Measurements from ENCODE around the gene COX17.

The COX17 gene

DNA sequence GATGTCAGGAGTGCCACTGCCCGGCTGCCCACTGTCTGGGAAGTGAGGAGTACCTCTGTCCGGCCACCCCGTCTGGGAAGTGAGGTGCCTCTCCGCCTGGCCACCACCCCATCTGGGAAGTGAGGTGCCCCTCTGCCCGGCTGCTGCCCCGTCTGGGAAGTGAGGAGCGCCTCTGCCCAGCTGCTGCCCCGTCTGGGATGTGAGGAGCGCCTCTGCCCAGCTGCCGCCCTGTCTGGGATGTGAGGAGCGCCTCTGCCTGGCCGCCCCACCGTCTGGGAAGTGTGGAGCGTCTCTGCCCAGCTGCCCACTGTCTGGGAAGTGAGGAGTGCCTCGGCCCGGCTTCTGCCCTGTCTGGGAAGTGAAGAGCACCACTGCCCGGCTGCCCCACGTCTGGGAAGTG lies 3.3 kb downstream of the COX17 start:
- DNase-seq: no peak

DNA sequence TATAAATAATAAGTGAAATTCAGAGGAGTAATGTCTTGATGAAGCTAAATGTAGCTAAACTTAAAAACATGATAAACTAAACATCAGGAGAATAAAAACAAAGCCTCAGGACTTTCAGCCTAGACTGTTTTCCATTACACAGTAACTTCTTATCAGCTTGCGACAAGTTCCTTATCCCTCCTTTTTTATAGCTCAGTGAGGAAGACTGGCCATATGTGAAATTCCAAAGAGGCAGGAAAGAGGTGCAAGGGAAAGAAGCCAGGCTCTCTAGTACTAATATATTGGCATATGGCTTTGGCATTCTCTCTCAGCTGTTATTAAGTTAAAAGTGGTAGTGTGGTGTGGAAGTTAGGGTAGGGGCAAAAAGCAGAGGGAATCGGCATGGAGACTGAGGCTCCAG lies 4.4 kb downstream of the COX17 start:
- no peak for DNase-seq

DNA sequence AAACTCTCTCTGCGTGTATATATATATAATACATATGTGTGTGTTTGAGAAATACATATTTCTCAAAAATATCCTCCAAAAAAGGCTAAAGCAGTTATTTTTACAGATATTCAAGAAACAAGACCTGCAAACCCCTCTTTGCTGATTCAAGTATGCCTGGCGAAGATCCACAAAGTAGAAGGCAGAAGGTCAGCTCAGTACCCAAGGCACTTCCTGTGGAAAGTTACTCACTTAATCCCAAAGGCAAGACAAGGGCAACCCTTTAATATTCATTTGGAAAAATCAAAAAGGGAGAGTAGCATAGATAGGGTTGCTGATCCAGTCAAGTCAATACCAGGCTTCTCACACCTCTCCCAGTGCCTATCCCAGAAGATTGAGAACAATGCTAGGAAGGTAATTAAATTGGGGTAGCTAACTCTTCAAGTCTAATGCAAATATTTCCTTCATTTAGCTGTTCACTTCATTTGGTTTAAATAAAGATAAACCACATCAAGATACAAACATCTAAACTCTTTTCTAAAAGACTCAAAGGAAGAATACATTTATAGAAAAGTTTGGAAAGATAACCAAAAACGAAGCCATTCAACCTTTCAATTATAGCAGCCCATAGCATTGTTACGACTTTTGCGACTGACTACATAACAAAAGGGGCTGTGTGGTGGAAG lies 7.2 kb downstream of the COX17 start:
- no peak for DNase-seq

DNA sequence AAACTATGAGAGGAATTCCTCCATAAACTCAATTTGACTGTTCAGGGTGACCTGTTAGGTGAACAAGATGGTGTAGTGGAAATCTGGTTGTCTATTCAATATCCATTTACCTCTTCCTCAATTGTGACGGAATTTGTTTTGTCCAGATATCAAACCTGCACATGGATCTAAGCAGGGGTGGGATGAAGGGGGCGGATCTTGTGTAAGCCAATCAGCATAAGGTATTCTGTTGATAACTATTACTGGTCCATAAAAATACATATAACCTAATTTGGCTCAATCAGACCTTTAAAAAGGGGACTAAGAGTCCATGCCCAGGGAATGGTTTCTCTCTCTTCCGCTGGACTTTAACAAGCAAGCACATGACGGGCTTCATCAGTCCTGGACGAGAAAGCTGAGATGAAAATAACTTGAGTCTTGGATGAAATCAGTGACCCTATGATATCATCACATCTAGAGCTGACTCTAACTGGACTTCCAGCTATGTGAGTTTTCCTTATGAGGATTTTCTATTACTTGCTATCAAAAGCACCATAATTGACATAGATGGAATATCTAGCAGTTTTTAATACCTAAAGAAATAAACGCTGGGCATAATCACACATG lies 11.1 kb downstream of the COX17 start:
- no peak for DNase-seq

DNA sequence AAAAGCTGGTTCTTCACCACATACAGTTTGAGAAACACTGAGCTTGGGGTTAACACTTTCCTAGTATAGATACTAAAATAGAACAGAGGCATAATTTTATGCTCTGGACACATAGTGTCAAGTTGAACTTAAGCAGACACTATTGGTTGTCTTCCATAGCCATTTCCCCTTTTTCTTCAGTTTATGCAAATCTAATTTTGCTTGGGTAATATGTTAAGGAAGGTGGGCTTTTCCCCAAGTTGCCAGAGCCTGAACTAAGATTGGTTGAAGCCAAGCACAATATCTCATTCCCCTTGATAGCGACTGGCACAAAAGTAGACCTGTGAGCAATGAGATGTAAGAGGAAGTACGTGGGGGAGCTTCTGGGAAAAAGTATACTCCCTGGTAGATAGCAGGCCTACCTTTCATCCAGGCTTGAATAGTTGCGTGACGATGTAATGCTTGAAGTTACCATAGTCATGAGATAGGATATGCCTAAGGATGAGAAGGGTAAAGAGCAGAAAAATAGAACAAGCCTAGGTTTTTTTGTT lies 12.3 kb downstream of the COX17 start:
- no peak for DNase-seq

DNA sequence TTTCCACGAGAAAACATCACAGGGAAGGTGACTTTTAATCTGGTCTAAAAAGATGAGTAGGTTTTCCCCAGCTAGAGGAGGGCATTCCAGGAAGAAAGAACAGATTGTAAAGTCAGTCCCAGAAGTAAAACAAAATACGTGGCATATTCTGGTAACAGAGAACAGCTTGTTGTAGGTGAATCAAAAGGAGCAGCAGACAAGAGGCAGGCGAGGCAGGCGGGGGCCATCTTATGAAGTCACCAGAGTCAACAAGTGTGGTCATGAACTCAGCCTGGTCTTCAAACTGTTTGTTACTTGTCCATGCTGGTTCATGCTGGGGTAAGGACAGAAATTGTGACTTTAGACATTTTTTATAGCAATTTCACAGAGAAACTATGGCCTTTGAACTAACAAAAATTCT lies 12.8 kb downstream of the COX17 start:
- DNase-seq: no peak

DNA sequence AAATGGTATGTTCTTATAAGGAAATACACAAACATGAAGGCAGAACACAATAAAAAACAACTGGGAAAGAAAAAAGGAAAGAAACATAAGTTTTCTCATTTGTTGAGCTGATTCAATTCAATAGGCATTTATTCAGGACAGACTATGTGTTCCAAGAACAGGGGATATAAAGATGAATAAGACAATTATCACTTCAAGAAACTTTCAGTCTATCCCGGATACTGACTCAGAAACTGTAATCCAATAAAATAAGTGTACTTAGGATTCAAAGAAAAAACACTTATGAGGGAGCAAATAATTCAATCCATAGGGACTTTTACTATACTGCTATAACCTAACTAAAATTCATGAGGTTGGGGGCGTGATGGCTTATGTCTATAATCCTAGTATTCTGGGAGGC lies 13.3 kb downstream of the COX17 start:
- no peak for DNase-seq

DNA sequence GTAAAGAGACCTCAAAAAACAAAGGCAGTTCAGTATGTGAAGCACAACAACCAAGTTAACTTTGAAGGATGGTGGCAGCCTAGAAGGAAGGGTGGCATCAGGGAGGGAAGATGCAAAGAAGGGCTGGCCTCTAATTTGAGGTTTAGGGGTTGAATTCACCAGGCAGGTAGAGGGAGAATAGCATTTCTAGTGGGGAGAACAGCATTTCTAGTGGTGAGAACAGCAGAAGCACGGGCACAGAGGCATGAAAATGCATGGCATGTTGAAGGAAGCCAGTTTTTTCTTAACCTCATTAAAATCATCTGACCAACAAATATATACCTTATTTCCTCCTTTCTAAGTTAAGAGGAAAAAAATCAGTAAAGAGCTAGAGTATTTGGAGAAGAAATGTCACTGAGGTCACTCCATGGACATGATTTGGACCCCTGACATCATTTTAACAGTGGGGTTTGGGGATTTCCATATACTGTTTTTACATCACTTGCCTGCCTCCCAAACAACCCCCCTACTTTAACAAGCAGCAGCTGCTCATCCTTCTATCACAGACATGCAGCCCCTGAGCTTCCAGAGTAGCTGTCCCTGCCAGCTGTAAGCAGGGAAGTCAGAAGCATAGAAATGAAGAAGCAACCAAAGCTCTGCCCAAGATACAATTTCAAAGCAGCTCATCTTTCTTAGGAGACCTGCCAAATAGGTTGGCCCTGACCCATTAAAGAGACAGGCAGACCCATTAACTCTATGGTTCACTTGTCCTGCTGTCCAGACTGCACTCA lies 14.4 kb downstream of the COX17 start:
- no peak for DNase-seq

DNA sequence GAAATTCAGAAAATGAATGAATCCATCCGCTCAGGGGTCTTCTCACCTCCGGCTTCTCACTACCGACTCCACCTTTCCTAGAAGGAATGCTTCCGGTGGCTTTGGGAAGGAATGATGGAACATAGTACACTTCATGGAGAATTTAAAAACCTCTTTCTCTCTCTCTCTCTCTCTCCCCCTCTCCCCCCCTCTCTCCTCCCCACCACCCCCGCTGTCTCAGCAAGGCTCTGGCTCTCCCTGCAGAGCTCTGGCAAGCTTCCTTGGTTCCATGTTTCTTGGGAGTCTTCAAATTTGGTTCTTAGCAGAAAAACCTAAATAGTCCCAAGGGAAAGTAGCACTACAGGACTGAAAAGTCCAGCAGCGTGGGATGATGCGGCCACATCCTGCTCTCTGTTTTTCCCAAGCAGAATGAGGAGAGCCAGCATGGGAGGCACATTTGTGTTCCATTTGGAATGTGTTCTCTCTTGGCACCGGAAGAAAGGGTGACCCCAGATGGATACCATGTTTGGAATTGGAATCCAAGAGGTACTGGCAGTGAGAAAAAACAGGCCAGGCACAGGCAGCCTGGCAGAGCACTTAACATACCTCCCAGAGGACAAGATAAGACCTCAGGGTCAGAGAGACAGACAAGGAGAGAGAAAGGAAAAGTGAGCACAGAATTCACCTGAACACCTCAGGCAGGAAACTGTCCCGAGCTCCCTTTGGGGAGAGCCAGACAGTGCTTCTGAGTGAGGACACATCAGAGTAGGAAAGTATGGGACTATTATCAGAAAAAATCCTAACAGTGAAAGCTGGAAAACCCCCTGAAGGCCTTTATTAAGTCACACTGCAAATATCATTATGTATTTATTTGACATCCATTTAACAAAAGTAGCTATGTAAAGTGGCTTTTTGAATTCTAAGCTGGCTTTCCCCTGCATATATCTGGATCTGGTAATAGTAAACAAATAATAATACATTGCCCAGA lies 16.4 kb downstream of the COX17 start, which contains the start of gene POPDC2:
Gene POPDC2, minus strand, starts transcription at position 116 of the 967 bp plus-strand sequence. CDS start 166 bp downstream, outside the sequence.
- DNase-seq: no peak

DNA sequence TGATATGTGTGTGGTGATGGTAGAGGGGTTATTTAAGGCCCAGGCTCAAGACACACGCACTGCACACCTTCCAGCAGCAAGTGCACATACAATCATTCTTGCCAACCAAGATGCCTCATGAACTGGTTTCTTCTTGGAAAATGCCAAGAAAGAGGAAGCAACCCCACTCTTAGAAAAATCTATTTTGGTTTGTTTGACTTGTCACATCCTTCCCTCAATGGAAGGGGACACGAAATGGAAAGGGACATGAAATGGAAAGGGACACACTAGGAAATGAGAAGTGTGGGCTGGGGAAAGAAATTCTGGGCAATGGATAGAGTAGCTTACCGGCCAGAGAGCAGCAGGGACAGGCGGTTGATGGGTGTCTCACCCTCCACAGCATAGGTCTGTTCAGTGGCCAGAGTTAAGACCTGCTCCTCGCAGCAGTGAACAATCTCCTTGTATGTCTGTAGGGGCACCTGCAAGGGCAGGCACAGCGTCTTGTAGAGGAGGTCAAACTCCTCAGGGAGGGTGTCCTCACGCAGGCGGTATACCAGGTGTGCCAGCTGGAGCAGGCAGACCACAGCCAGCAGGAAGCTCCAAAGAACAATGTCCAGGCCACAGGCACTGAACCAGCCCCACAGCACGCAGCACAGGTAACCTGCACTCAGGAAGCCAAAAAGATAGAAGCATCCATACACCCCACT lies 17.5 kb downstream of the COX17 start:
- no peak for DNase-seq

DNA sequence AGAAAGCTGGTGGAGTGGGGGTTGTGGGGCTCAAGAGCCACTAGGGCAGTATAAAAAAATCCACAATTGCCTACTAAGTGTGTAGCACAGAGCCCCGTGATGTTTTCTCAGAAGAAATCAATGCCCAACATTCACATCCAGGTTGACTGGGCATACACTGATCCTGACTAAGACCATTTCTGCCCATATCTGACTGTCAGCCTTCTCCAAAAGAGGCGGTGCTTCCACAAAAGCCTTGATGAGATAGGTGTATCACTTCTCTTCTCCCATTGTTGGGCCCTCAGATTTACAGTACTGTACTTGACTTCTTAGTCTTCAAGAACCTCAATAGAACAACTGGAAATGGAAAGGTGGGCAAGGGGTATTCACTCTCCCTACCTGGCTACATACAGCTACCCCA lies 18.2 kb downstream of the COX17 start:
- no peak for DNase-seq

DNA sequence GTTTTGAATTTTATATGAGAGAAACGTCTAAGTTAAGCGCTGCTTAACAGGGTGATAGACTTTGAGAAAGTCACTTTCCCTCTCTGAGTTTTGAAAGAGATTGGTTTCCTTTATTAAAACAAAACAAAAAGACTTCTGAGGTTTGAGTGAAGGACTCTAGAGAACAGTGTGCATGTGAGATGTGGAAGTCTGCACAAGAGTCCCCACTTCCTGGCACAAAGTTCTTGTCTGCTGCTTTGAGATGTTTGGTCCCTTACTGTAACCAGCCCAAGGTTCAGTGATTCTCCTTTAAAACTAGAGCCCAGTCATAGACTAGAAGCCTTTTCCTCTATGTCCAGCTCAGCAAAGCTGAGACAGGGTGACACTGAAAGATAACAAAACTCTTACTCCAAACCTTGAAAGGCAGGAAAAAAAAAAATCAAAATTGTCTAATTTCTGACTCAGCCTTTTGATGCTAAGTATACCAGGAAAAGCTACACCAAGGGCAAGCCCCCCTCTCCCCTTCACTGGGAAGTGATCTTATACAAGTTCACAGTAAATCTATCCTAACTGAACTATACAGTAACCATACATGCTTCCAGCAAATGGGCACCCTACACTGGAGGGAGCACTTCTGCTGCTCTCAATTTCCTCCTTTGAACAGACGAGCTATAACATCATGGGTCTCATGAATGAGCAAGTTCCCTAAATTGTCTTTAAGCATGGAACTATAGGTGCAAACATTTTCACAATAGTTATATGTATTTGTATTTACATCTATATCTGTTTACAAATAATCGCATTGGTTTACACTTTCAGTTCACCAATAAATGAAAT lies 19.1 kb downstream of the COX17 start:
- DNase-seq: no peak

DNA sequence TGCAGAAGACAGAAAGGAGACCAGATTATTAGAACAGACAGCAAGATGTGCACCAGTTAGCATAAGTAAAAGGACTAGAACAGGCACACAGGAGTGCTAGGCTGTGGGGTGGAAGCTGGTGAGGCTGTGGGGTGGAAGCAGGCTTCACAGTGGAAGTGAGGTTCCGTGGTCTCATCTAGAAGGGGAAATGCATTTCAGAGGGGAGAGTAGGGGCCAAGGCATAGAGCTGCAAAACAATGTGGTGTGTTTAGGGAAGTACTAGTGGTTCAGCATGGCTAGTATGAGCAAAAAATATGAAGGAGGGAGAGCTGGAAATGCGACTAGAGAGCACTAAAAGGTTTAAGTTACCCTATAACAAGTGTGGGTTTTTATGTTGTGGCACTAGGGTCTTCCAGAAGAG lies 23.3 kb downstream of the COX17 start:
- DNase-seq: no peak

DNA sequence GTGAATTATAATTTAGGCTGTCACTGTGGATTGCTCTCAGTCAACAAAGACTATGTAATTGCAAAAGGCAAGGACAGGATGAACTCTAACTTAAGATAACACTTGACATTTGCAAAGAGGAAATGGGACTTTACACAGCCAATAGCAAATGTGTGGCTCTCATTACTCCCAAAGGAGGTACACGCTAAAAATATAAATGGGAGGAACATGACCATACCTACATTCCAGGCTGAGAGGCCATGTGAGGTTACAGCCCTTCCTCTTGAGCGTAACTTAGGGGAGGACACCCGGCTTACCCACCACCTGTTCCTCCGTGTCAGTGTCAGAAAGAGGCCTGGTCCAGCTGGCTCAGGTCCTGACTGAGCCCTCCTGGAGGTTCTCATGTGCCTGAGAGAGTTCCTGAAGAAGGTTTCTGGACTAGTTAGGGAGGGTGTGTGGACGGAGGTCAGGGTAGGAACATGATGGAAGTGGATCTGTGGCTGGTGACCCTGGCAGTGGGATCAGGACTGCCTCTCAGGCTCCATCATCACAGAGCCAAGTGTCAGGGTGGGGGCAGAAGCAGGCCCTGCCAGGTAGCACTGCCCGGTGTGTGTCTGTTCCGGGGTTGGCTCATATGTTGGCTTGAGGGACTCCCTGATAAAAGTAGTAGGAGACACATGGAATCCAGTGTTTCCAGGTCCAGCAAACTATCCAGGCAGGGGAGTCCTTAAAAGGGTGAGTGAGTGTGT lies 24.7 kb downstream of the COX17 start:
- no peak for DNase-seq

DNA sequence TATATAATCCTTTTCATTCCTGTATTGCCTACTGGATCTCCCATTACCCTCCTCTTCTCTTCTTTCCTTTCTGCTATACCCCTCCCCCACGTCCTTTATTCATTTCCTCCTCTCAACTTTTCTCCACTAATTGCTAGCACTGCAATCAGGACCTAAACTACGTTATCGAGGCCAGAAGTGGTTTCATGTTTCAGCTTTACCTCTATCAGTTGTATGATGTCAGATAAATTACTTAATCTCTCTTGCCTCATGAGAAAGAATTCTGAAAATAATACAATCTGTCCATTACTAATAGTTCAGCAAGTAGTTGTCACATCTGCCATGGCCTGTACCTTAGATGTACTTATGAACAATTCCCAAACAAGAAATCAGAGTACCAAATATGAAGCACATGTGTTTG lies 27.4 kb downstream of the COX17 start:
- no peak for DNase-seq

DNA sequence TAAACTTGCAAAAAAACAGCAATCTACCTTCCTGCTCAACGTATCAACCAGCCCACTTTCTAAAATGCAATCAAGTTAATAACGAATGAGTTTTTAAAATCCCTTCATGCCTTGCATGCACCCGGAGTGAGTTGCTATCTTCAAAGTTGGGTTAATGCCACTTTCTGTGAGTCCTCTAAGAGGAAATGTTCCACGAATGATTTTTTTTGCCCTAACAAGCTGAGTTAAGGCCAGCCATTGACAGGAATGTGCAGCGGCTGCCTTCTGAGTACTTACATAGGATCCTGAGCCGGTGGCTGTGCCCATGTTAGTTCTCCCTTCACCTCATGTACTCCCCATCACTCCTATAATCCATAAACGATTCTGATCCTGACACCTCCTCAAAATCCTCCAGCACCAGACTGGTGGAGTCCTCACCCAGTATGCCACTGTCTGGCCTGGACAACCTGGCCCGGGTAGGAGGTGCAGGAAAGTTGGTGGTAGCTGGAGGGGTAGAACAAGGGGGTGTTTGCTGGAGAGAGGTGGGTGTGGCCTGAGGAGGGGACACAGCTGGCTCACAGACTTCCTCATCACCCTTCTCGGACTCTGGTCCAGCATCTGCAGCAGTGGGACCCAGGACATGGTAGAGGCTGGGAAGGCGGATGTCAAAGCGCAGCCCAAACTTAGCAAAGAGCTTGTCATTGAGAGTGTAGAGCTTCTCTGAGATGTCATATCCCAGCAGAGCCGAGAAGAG lies 29.2 kb downstream of the COX17 start:
- DNase-seq: no peak

DNA sequence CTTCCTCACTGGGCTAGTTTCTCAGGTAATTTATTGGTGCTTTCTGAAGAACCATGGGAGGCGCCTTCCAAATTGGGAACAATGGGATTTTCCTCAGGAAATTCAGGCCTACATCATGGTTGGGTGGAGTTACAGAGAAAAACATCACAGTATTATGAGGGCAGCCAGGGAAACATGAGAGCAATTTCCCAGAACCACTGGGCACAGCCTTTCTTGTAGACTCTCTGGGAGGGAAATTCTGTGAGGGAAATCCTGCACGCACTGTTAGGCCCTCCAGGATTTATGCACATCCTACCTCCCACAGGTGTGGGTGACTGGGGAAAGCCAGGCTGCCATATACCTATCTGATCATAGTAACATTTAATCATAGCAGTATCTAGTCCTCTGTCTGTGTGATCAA lies 30.0 kb downstream of the COX17 start:
- DNase-seq: no peak

DNA sequence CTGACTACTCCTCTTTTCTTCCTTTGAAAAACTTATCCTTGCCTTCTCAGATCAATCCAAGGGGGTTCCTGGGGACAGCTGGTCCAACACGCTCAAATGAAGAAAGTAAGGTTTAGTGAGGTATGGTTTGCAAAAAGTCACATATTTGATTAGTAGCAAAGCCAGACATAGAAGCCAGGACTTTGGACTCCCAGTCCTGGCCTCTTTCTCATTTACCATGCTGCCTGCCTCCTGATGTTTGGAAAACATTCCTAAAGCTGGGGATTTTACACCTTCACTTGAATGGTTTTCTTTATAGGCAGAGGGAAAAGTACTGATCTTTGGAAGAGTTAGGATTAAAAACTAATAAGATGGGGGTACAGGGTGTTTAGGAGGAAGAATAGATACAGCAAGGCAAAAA lies 31.4 kb downstream of the COX17 start:
- DNase-seq: no peak

DNA sequence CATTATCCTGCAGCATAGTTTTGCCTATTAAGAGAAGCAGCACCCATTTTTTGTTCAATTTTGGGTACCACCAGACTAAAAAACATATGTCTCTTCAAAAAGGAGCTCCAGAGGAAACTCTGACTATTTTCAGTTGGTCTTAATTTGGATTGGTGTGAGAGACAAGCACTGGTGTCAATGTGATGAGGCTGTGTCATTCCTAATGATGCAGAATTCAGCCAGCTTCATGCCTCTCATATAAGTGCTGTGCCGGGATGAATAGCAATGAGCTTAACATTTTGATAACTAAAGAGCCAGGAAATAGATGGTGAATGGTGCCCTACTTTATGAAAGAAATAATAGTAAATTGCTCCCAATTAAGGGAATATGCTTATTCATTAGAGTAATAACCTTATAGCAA lies 32.7 kb downstream of the COX17 start:
- DNase-seq: no peak

DNA sequence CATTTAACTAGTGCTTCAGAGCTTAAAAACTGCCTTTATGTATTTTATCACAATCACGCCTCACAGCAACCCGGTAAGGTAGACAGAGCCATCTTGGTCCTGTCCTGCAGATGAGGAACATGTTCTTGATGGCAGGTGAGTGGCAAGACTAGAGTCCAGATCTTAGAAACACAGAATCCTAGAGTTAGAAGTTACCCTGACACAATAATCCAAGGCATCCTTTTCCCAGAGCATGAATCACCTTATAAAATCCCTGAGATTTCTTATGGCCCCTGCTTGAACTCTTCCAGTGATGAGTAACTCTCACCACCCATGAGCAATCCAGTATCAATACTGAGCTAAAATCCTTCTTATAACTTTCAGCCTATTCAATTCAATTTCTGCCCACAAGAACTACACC lies 33.7 kb downstream of the COX17 start:
- DNase-seq: no peak
